ENCODE data around the gene LIPC. TPM values are rescaled to one million over a fixed set of nuclear protein-coding genes. Genes with fewer than 3 reads are reported as not detected.

Gene LIPC
- total and polyA plus RNA-seq, 9 donors = 0.13 to 2.1 (median 0.30) TPM

GRCh38 chr15:58441376-58442070 is 9.7 kb downstream of the LIPC start:
- no peaks in the 10 kb centered on the region for H3K9me3 ChIP-seq (replicated peaks; ENCODE audit: control insufficient read depth, low read depth, low read length)
- H3K4me1 ChIP-seq (ENCODE audit: control insufficient read depth, insufficient read depth, low read length) = peaks cover 10% of the 10 kb centered on the region
- no peaks in the 10 kb centered on the region for H3K27me3 ChIP-seq (ENCODE audit: control insufficient read depth, insufficient read depth, low read length)
- peak; percentile 54 for DNase-seq
- no CpG with 5 or more reads among the region's 9 CpGs for WGBS (ENCODE audit: insufficient coverage)
- no peak overlapping the region for H3K27ac ChIP-seq (ENCODE audit: low read length)
- no peaks in the 10 kb centered on the region for H3K36me3 ChIP-seq (ENCODE audit: control insufficient read depth, insufficient read depth, low read length)
- no peak overlapping the region for H3K4me3 ChIP-seq (ENCODE audit: low read length)

DNA sequence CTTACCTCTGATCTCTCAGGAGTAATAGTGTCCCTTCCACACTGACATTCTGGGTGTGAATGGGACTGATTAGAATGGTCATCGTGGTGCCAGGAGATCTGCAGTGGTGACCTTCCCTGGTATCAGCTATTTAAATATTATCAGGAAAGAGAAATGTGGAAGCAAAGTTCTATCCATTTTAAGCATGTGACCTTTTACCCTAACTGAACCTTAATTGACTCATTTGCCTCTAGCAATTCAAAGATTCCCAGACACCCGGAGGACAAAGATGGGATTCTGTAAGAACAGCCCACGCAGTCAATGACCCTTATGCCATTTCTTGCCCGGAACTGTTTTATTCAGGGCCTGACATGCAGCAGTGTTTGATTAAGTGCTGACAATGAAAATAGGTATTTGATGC is 10.3 kb downstream of the LIPC start:
- no peaks in the 10 kb centered on the region for H3K9me3 ChIP-seq (replicated peaks; ENCODE audit: control insufficient read depth, low read depth, low read length)
- H3K4me3 ChIP-seq (ENCODE audit: low read length) = no peak overlapping the region
- no peaks in the 10 kb centered on the region for H3K27me3 ChIP-seq (ENCODE audit: control insufficient read depth, insufficient read depth, low read length)
- no CpG with 5 or more reads among the region's 4 CpGs for WGBS (ENCODE audit: insufficient coverage)
- DNase-seq = no peak
- no peaks in the 10 kb centered on the region for H3K36me3 ChIP-seq (ENCODE audit: control insufficient read depth, insufficient read depth, low read length)
- H3K4me1 ChIP-seq (ENCODE audit: control insufficient read depth, insufficient read depth, low read length) = peaks cover 10% of the 10 kb centered on the region
- H3K27ac ChIP-seq (ENCODE audit: low read length) = no peak overlapping the region

- Histone ChIP-seq H3K4me3 (ENCODE audit: low read length) (no peak overlapping the region), H3K4me1 (ENCODE audit: control insufficient read depth, insufficient read depth, low read length) (peaks cover 12% of the 10 kb centered on the region)
- 91% methylated on average over 4 of the region's 4 CpGs for WGBS (ENCODE audit: insufficient coverage)
These were observed 11.5 kb downstream of the LIPC start for GRCh38 chr15:58443308-58443707.

DNA sequence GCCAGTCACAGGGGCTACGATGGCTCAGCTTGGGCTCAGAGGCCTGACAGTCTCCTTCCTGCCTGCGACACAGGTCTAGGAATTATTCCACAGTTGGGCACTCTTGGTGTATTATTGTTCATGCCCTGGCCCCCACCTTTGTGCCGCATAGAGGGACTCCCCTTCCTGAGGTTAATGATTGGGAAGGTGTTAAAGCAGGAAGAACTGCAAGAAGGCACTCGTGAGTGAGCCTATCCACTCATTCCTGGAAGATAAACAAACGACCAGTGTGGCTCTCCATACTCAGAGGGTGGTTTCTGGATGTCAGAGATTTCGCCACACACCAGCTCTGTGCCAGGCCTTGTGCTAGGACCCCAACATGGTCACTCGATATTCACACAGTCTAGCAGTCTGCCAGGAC is 12.3 kb downstream of the LIPC start:
- H3K27ac ChIP-seq (ENCODE audit: low read length) = no peak overlapping the region
- H3K4me3 ChIP-seq (ENCODE audit: low read length) = no peak overlapping the region
- no peak for DNase-seq
- no peaks in the 10 kb centered on the region for H3K9me3 ChIP-seq (replicated peaks; ENCODE audit: control insufficient read depth, low read depth, low read length)
- H3K36me3 ChIP-seq (ENCODE audit: control insufficient read depth, insufficient read depth, low read length) = no peaks in the 10 kb centered on the region
- H3K27me3 ChIP-seq (ENCODE audit: control insufficient read depth, insufficient read depth, low read length) = no peaks in the 10 kb centered on the region
- WGBS (ENCODE audit: insufficient coverage) = 91% methylated on average over 7 of the region's 7 CpGs
- H3K4me1 ChIP-seq (ENCODE audit: control insufficient read depth, insufficient read depth, low read length) = peaks cover 12% of the 10 kb centered on the region

More at GRCh38 chr15:58443308-58443707, 11.5 kb downstream of the LIPC start:
- Histone ChIP-seq H3K27ac (ENCODE audit: low read length) (no peak overlapping the region), H3K27me3 (ENCODE audit: control insufficient read depth, insufficient read depth, low read length) (no peaks in the 10 kb centered on the region), H3K36me3 (ENCODE audit: control insufficient read depth, insufficient read depth, low read length) (no peaks in the 10 kb centered on the region), H3K9me3 (replicated peaks; ENCODE audit: control insufficient read depth, low read depth, low read length) (no peaks in the 10 kb centered on the region)
- no peak for DNase-seq

DNA sequence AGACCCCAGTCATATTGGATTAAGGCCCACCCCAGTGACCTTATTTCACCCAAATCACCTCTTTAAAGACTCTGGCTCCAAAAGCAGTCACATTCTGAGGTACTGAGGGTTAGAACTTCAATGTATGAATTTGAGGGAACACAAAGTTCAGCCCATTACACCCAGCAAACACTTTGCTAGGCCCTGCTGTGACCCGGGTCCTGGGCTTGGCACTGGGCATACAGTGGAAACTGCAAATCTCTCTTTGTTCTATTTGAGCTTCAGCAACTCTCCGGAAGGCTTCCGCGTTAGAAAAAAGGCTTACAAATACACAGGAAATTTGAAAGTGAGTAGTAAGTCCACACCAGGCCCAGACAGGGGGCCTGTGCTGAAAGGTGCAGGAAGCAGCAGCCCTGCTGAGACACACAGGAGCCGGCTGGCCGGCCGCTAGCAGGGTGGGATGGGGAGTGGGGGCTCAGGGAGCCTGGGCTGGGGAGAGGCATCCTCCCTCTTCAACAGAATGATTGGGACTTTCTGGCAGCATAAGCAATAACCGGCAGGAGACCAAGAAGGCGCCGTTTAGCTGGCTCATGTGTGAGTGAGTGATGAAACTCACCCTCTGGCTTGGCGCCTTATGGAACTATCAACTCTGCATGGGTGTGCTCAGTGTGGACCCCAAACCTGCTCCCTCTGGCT is 13.0 kb downstream of the LIPC start:
- Histone ChIP-seq H3K9me3 (replicated peaks; ENCODE audit: control insufficient read depth, low read depth, low read length) (no peaks in the 10 kb centered on the region), H3K27ac (ENCODE audit: low read length) (peak overlapping the region; percentile 13), H3K4me3 (ENCODE audit: low read length) (no peak overlapping the region), H3K36me3 (ENCODE audit: control insufficient read depth, insufficient read depth, low read length) (no peaks in the 10 kb centered on the region), H3K27me3 (ENCODE audit: control insufficient read depth, insufficient read depth, low read length) (no peaks in the 10 kb centered on the region), H3K4me1 (ENCODE audit: control insufficient read depth, insufficient read depth, low read length) (peaks cover 12% of the 10 kb centered on the region)
- DNase-seq = no peak
- 54% methylated on average over 4 of the region's 11 CpGs for WGBS (ENCODE audit: insufficient coverage)

DNA sequence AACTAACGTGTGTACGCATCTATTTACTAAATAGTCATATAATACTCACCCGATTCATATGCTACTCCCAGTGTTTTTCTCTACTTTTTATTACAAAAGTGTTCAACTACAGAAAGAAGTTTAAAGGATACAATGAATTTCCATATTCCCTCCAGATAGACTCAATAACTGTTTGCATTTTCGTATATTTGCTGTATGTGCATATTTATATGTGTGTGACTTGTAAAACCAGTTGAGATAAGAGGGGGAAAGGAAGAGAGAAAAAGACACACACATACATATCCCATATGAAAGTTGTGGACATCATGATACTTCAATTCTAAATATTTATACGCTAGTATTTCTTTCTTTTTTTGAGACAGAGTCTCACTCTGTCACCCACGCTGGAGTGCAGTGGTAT is 14.1 kb downstream of the LIPC start:
- Histone ChIP-seq H3K4me1 (ENCODE audit: control insufficient read depth, insufficient read depth, low read length) (peaks cover 4% of the 10 kb centered on the region), H3K27me3 (ENCODE audit: control insufficient read depth, insufficient read depth, low read length) (no peaks in the 10 kb centered on the region), H3K27ac (ENCODE audit: low read length) (no peak overlapping the region), H3K4me3 (ENCODE audit: low read length) (no peak overlapping the region), H3K36me3 (ENCODE audit: control insufficient read depth, insufficient read depth, low read length) (no peaks in the 10 kb centered on the region), H3K9me3 (replicated peaks; ENCODE audit: control insufficient read depth, low read depth, low read length) (no peaks in the 10 kb centered on the region)
- no peak for DNase-seq
- 100% methylated on average over 2 of the region's 6 CpGs for WGBS (ENCODE audit: insufficient coverage)

DNA sequence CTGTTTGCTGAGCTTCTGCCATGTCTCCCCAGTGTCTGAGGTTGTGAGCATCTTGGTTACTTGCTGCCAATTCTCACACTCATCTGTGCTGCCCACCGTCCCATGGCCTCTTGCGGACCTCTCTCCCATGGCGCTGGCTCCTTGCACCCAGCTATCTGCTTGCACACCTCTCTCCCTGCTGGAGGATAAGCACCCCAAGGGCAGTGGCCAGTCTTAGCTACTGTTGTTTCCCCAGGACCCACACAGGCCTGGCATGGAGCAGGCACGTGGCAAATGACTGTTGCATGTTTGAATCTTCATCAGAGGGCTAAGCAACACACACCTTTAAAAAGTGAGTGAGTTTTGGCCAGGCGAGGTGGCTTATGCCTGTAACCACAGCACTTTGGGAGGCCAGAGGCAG is 14.7 kb downstream of the LIPC start:
- H3K4me1 ChIP-seq (ENCODE audit: control insufficient read depth, insufficient read depth, low read length) = peaks cover 2% of the 10 kb centered on the region
- no peak for DNase-seq
- 100% methylated on average over 5 of the region's 5 CpGs for WGBS (ENCODE audit: insufficient coverage)
- no peaks in the 10 kb centered on the region for H3K9me3 ChIP-seq (replicated peaks; ENCODE audit: control insufficient read depth, low read depth, low read length)
- H3K36me3 ChIP-seq (ENCODE audit: control insufficient read depth, insufficient read depth, low read length) = no peaks in the 10 kb centered on the region
- no peak overlapping the region for H3K27ac ChIP-seq (ENCODE audit: low read length)
- no peak overlapping the region for H3K4me3 ChIP-seq (ENCODE audit: low read length)
- no peaks in the 10 kb centered on the region for H3K27me3 ChIP-seq (ENCODE audit: control insufficient read depth, insufficient read depth, low read length)

- peak; percentile 63 for DNase-seq
- H3K9me3 ChIP-seq (replicated peaks; ENCODE audit: control insufficient read depth, low read depth, low read length) = no peaks in the 10 kb centered on the region
- H3K27me3 ChIP-seq (ENCODE audit: control insufficient read depth, insufficient read depth, low read length) = no peaks in the 10 kb centered on the region
- no peak overlapping the region for H3K27ac ChIP-seq (ENCODE audit: low read length)
- H3K4me3 ChIP-seq (ENCODE audit: low read length) = no peak overlapping the region
- peaks cover 2% of the 10 kb centered on the region for H3K4me1 ChIP-seq (ENCODE audit: control insufficient read depth, insufficient read depth, low read length)
- H3K36me3 ChIP-seq (ENCODE audit: control insufficient read depth, insufficient read depth, low read length) = no peaks in the 10 kb centered on the region
- WGBS (ENCODE audit: insufficient coverage) = 53% methylated on average over 2 of the region's 10 CpGs
These were observed 15.7 kb downstream of the LIPC start for GRCh38 chr15:58447271-58448010.

DNA sequence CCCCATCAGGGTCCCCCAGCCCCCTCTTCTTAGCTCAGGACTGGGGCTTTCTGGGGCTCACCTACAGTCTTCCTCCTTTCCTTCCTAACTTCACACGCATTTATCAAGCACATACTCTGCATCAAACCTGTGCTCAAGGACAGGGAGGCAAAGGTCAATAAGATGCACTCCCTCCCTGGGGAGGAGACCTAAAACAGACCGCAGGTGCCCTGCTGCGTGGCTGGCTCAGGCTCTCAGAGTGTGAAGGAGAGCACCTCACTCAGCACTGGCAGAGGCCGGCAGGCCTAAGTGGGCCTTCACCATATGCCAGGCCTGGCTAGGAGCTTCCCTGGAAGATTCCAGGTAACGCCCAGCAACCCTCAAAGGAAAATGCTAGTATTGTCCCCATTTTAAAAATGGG is 16.5 kb downstream of the LIPC start:
- Histone ChIP-seq H3K27ac (ENCODE audit: low read length) (no peak overlapping the region), H3K36me3 (ENCODE audit: control insufficient read depth, insufficient read depth, low read length) (no peaks in the 10 kb centered on the region), H3K4me1 (ENCODE audit: control insufficient read depth, insufficient read depth, low read length) (peaks cover 7% of the 10 kb centered on the region), H3K4me3 (ENCODE audit: low read length) (no peak overlapping the region), H3K27me3 (ENCODE audit: control insufficient read depth, insufficient read depth, low read length) (no peaks in the 10 kb centered on the region), H3K9me3 (replicated peaks; ENCODE audit: control insufficient read depth, low read depth, low read length) (no peaks in the 10 kb centered on the region)
- no peak for DNase-seq
- 84% methylated on average over 5 of the region's 5 CpGs for WGBS (ENCODE audit: insufficient coverage)

DNA sequence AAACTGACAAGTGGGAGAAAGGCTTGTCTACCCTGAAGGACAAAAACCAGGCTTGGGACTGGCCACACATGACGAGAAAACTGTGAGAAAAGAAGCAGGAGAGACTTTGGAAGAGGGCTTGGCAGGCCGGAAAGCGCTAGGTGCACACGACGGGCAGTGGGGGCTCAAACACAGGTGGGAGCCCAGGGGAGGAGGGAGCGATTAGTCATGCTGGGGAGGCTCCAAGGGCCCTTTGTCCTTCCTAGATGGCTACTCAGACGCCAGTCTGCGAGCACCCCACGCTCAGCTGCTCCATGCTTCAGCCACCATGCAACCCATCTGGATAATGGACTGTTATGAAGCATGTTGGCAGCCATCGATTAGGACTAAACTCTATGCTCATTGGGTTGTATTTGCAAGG is 17.1 kb downstream of the LIPC start:
- Histone ChIP-seq H3K27ac (ENCODE audit: low read length) (no peak overlapping the region), H3K27me3 (ENCODE audit: control insufficient read depth, insufficient read depth, low read length) (no peaks in the 10 kb centered on the region), H3K4me1 (ENCODE audit: control insufficient read depth, insufficient read depth, low read length) (peaks cover 12% of the 10 kb centered on the region), H3K9me3 (replicated peaks; ENCODE audit: control insufficient read depth, low read depth, low read length) (no peaks in the 10 kb centered on the region), H3K36me3 (ENCODE audit: control insufficient read depth, insufficient read depth, low read length) (no peaks in the 10 kb centered on the region), H3K4me3 (ENCODE audit: low read length) (no peak overlapping the region)
- 80% methylated on average over 7 of the region's 10 CpGs for WGBS (ENCODE audit: insufficient coverage)
- DNase-seq = no peak
